ENCODE data around the gene FAM3B.

FAM3B gene

GRCh38 chr21:41325138-41325912, 8.7 kb downstream of the FAM3B start:
- TF ChIP-seq CTCF (IDR thresholded peaks at IDR 0.05; ENCODE audit: borderline replicate concordance, control extremely low read depth, extremely low read depth, insufficient read depth, missing control alignments), result no peak
- DNase-seq (ENCODE audit: low spot score), result no peak
- in situ Hi-C loops (cut with MboI; ENCODE audit: low sequenced_read_pairs, unreplicated experiment), result no loop called here

GRCh38 chr21:41326414-41327080, 9.9 kb downstream of the FAM3B start:
- no peak for TF ChIP-seq CTCF (IDR thresholded peaks at IDR 0.05; ENCODE audit: borderline replicate concordance, control extremely low read depth, extremely low read depth, insufficient read depth, missing control alignments)
- in situ Hi-C loops (cut with MboI; ENCODE audit: low sequenced_read_pairs, unreplicated experiment), result no loop called here
- no peak for DNase-seq (ENCODE audit: low spot score)

- no peak for DNase-seq (ENCODE audit: low spot score)
- in situ Hi-C loops (cut with MboI; ENCODE audit: low sequenced_read_pairs, unreplicated experiment), result no loop called here
- TF ChIP-seq CTCF (IDR thresholded peaks at IDR 0.05; ENCODE audit: borderline replicate concordance, control extremely low read depth, extremely low read depth, insufficient read depth, missing control alignments), result no peak
These were observed 11.2 kb downstream of the FAM3B start for GRCh38 chr21:41327753-41328152.

GRCh38 chr21:41328660-41329607, 12.3 kb downstream of the FAM3B start:
- DNase-seq (ENCODE audit: low spot score), result no peak
- no peak for TF ChIP-seq CTCF (IDR thresholded peaks at IDR 0.05; ENCODE audit: borderline replicate concordance, control extremely low read depth, extremely low read depth, insufficient read depth, missing control alignments)
- in situ Hi-C loops (cut with MboI; ENCODE audit: low sequenced_read_pairs, unreplicated experiment), result no loop called here

- no peak for DNase-seq (ENCODE audit: low spot score)
- no peak for TF ChIP-seq CTCF (IDR thresholded peaks at IDR 0.05; ENCODE audit: borderline replicate concordance, control extremely low read depth, extremely low read depth, insufficient read depth, missing control alignments)
- in situ Hi-C loops (cut with MboI; ENCODE audit: low sequenced_read_pairs, unreplicated experiment), result no loop called here
These were observed 17.2 kb downstream of the FAM3B start for GRCh38 chr21:41333752-41334151.

- in situ Hi-C loops (cut with MboI; ENCODE audit: low sequenced_read_pairs, unreplicated experiment), result no loop called here
- DNase-seq (ENCODE audit: low spot score), result no peak
- TF ChIP-seq CTCF (IDR thresholded peaks at IDR 0.05; ENCODE audit: borderline replicate concordance, control extremely low read depth, extremely low read depth, insufficient read depth, missing control alignments), result no peak
These were observed 20.9 kb downstream of the FAM3B start for GRCh38 chr21:41337515-41337914.
